ENCODE data around the gene ACTC1.

ACTC1 gene

GRCh38 chr15:34799149-34800101 lies 4.1 kb upstream of the ACTC1 start:
- peak; percentile 46 for DNase-seq

- DNase-seq = no peak
Measured at GRCh38 chr15:34796847-34797435, 1.6 kb upstream of the ACTC1 start.

GRCh38 chr15:34794590-34795206 lies 651 bp downstream of the ACTC1 start:
- no peak for DNase-seq

- no peak for DNase-seq
Measured at GRCh38 chr15:34793901-34794300, 1.4 kb downstream of the ACTC1 start.

- DNase-seq = no peak
Measured at GRCh38 chr15:34793071-34793470, 2.3 kb downstream of the ACTC1 start.

- DNase-seq = no peak
Measured at GRCh38 chr15:34791701-34792100, 3.6 kb downstream of the ACTC1 start.

- DNase-seq = no peak
Measured at GRCh38 chr15:34790121-34790520, 5.2 kb downstream of the ACTC1 start.

- DNase-seq = no peak
Measured at GRCh38 chr15:34789326-34789725, 6.0 kb downstream of the ACTC1 start.

- DNase-seq = no peak
Measured at GRCh38 chr15:34786206-34786605, 9.1 kb downstream of the ACTC1 start.

- DNase-seq = no peak
Measured at GRCh38 chr15:34783991-34784390, 11.4 kb downstream of the ACTC1 start.

- no peak for DNase-seq
Measured at GRCh38 chr15:34783431-34783830, 11.9 kb downstream of the ACTC1 start.

GRCh38 chr15:34782901-34783300 lies 12.4 kb downstream of the ACTC1 start:
- DNase-seq = no peak

- no peak for DNase-seq
Measured at GRCh38 chr15:34780725-34781124, 14.6 kb downstream of the ACTC1 start.

- DNase-seq = no peak
Measured at GRCh38 chr15:34776606-34777105, 18.7 kb downstream of the ACTC1 start.

GRCh38 chr15:34773917-34774316 lies 21.4 kb downstream of the ACTC1 start:
- DNase-seq = no peak

GRCh38 chr15:34773013-34773412 lies 22.3 kb downstream of the ACTC1 start:
- no peak for DNase-seq

GRCh38 chr15:34772312-34772711 lies 23.0 kb downstream of the ACTC1 start:
- DNase-seq = no peak

GRCh38 chr15:34769711-34770110 lies 25.6 kb downstream of the ACTC1 start:
- DNase-seq = no peak

- no peak for DNase-seq
Measured at GRCh38 chr15:34768530-34768929, 26.8 kb downstream of the ACTC1 start.

GRCh38 chr15:34765741-34766140 lies 29.6 kb downstream of the ACTC1 start:
- no peak for DNase-seq

GRCh38 chr15:34760909-34761308 lies 34.4 kb downstream of the ACTC1 start:
- no peak for DNase-seq

GRCh38 chr15:34759992-34760391 lies 35.4 kb downstream of the ACTC1 start:
- DNase-seq = no peak

- no peak for DNase-seq
Measured at GRCh38 chr15:34759347-34759746, 36.0 kb downstream of the ACTC1 start.

- no peak for DNase-seq
Measured at GRCh38 chr15:34757262-34757661, 38.1 kb downstream of the ACTC1 start.

Measured in fibroblast of skin of right biceps (primary cell).